LNCaP clone FGC (cell line): Measurements from ENCODE around the gene IL17REL.

Experiments
- DNase-seq: peaks from one replicate; pipeline ENCODE4 v3.0.0-alpha.2; 2011; ENCODE audit warnings: low read depth
- H3K4me3 ChIP-seq: 2 replicates; pipeline ENCODE4 v1.5.1; 2011; ENCODE audit warnings: mild to moderate bottlenecking, low read depth, low read length, control low read depth
- CTCF ChIP-seq: IDR thresholded peaks from 2 replicates; pipeline ENCODE4 v1.5.1; 2012; ENCODE audit warnings: mild to moderate bottlenecking; ENCODE audit not compliant: control insufficient read depth, insufficient read depth; ENCODE audit errors: extremely low read depth

Gene IL17REL

GRCh38 chr22:50012211-50013181 is at the start of gene IL17REL:
IL17REL (minus strand) TSS chr22:50012765; CDS start chr22:50012646, 119 bp downstream.
- TF ChIP-seq CTCF = no peak
- DNase-seq = no peak
- H3K4me3 ChIP-seq = no peak within 1 kb of the TSS

GRCh38 chr22:50061824-50062355 is 49.3 kb upstream of the IL17REL start:
- no peak for TF ChIP-seq CTCF

GRCh38 chr22:50061141-50061823 is 48.7 kb upstream of the IL17REL start:
- DNase-seq = no peak
- TF ChIP-seq CTCF = no peak
- H3K4me3 ChIP-seq = no peak overlapping the region

More at GRCh38 chr22:50061824-50062355, 49.3 kb upstream of the IL17REL start:
- no peak for DNase-seq
- no peak overlapping the region for H3K4me3 ChIP-seq

- peak; percentile 8 for DNase-seq
- TF ChIP-seq CTCF = no peak
- H3K4me3 ChIP-seq = no peak overlapping the region
Measured at GRCh38 chr22:50060441-50061140, 48.0 kb upstream of the IL17REL start.

- DNase-seq = no peak
- no peak overlapping the region for H3K4me3 ChIP-seq
- TF ChIP-seq CTCF = no peak
Measured at GRCh38 chr22:50059881-50060262, 47.3 kb upstream of the IL17REL start.
